H9 (cell line): ENCODE results near the gene RPP38. TPM values are rescaled to one million over a fixed set of nuclear protein-coding genes. Genes with fewer than 3 reads are reported as not detected.

Experiments
- DNase-seq: peaks from one replicate; pipeline ENCODE4 v3.0.0-alpha.2; 2017
- H2AFZ ChIP-seq: one replicate; pipeline ENCODE4 v1.6.1; 2013; ENCODE audit warnings: mild to moderate bottlenecking, low read length, control low read depth, moderate library complexity
- H2AK5ac ChIP-seq: 2 replicates; pipeline ENCODE4 v1.6.1; 2013; ENCODE audit warnings: low read length, control low read depth, mixed read lengths; ENCODE audit not compliant: insufficient read length
- H2BK120ac ChIP-seq: one replicate; pipeline ENCODE4 v1.6.1; 2013; ENCODE audit warnings: low read depth, mild to moderate bottlenecking, low read length, control low read depth, inconsistent platforms; ENCODE audit not compliant: poor library complexity, severe bottlenecking
- H2BK12ac ChIP-seq: 2 replicates; pipeline ENCODE4 v1.6.1; 2013; ENCODE audit warnings: low read length, control low read depth, mixed read lengths, low read depth; ENCODE audit not compliant: insufficient read length
- H2BK15ac ChIP-seq: 2 replicates; pipeline ENCODE4 v1.6.1; 2013; ENCODE audit warnings: low read depth, low read length, control low read depth
- H2BK20ac ChIP-seq: one replicate; pipeline ENCODE4 v1.6.1; 2013; ENCODE audit warnings: low read depth, mild to moderate bottlenecking, low read length, control low read depth, inconsistent platforms; ENCODE audit not compliant: poor library complexity, severe bottlenecking
- H2BK5ac ChIP-seq: 2 replicates; pipeline ENCODE4 v1.6.1; 2013; ENCODE audit warnings: low read length, control low read depth, mixed read lengths; ENCODE audit not compliant: insufficient read length
- H3K14ac ChIP-seq: 2 replicates; pipeline ENCODE4 v1.6.1; 2013; ENCODE audit warnings: low read length, control low read depth; ENCODE audit not compliant: insufficient read depth
- H3K18ac ChIP-seq: 2 replicates; pipeline ENCODE4 v1.6.1; 2013; ENCODE audit warnings: low read depth, mild to moderate bottlenecking, mixed read lengths, low read length, control low read depth; ENCODE audit not compliant: insufficient read length
- H3K23ac ChIP-seq: 2 replicates; pipeline ENCODE4 v1.6.1; 2013; ENCODE audit warnings: low read length, control low read depth, mixed read lengths, low read depth; ENCODE audit not compliant: insufficient read length
- H3K23me2 ChIP-seq: 2 replicates; pipeline ENCODE4 v1.6.1; 2013; ENCODE audit warnings: low read depth, mild to moderate bottlenecking, mixed read lengths, low read length, control low read depth; ENCODE audit not compliant: insufficient read length, poor library complexity, severe bottlenecking
- H3K27ac ChIP-seq: 2 replicates; pipeline ENCODE4 v1.5.1; 2013; ENCODE audit warnings: low read length, control low read depth, mixed read lengths, low read depth; ENCODE audit not compliant: insufficient read length
- H3K27me3 ChIP-seq: 2 replicates; pipeline ENCODE4 v1.6.1; 2013; ENCODE audit warnings: low read length, control low read depth, inconsistent platforms; ENCODE audit not compliant: insufficient read depth
- H3K4ac ChIP-seq: 2 replicates; pipeline ENCODE4 v1.6.1; 2013; ENCODE audit warnings: low read depth, mild to moderate bottlenecking, control low read depth, inconsistent platforms, low read length, moderate library complexity
- H3K4me1 ChIP-seq: 2 replicates; pipeline ENCODE4 v1.6.1; 2013; ENCODE audit warnings: low read length, control low read depth, inconsistent platforms; ENCODE audit not compliant: insufficient read depth
- H3K4me2 ChIP-seq: 2 replicates; pipeline ENCODE4 v1.6.1; 2013; ENCODE audit warnings: low read length, control low read depth, mixed read lengths; ENCODE audit not compliant: insufficient read length, insufficient read depth
- H3K56ac ChIP-seq: 2 replicates; pipeline ENCODE4 v1.6.1; 2013; ENCODE audit warnings: low read depth, mild to moderate bottlenecking, mixed read lengths, low read length, control low read depth; ENCODE audit not compliant: insufficient read length
- H3K79me1 ChIP-seq: 2 replicates; pipeline ENCODE4 v1.6.1; 2013; ENCODE audit warnings: low read depth, mild to moderate bottlenecking, moderate library complexity, low read length, control low read depth, inconsistent platforms; ENCODE audit not compliant: insufficient read depth, poor library complexity, severe bottlenecking
- H3K79me2 ChIP-seq: 2 replicates; pipeline ENCODE4 v1.6.1; 2013; ENCODE audit warnings: low read length, control low read depth, inconsistent platforms; ENCODE audit not compliant: insufficient read depth
- H3K9ac ChIP-seq: 2 replicates; pipeline ENCODE4 v1.6.1; 2013; ENCODE audit warnings: low read length, control low read depth, mixed read lengths; ENCODE audit not compliant: insufficient read length; ENCODE audit errors: extremely low read depth
- H3K9me3 ChIP-seq: one replicate; pipeline ENCODE4 v1.6.1; 2013; ENCODE audit warnings: low read depth, low read length, inconsistent platforms; ENCODE audit not compliant: control insufficient read depth
- H3T11ph ChIP-seq: one replicate; pipeline ENCODE4 v1.6.1; 2013; ENCODE audit warnings: mild to moderate bottlenecking, low read length, control low read depth, inconsistent platforms
- H4K20me1 ChIP-seq: one replicate; pipeline ENCODE4 v1.6.1; 2013; ENCODE audit not compliant: control insufficient read depth, insufficient read length, insufficient read depth
- H4K5ac ChIP-seq: 2 replicates; pipeline ENCODE4 v1.6.1; 2013; ENCODE audit warnings: low read depth, mild to moderate bottlenecking, mixed read lengths, low read length, control low read depth; ENCODE audit not compliant: insufficient read length
- H4K8ac ChIP-seq: replicated peaks from 2 replicates; pipeline ENCODE4 v1.6.1; 2013; ENCODE audit warnings: low read length, control low read depth, mixed read lengths, low read depth; ENCODE audit not compliant: insufficient read length
- H4K91ac ChIP-seq: 2 replicates; pipeline ENCODE4 v1.6.1; 2013; ENCODE audit warnings: low read depth, mild to moderate bottlenecking, moderate library complexity, mixed read lengths, low read length, control low read depth; ENCODE audit not compliant: insufficient read length
- H3K27ac Mint-ChIP-seq, 3 experiments: 2 replicates in 2 of 3; 3 replicates in 1 of 3; pipeline ENCODE4 v1.8.0; 2020 to 2021; ENCODE audit warnings: mixed read lengths in 3 of 3, mild to moderate bottlenecking in 1 of 3, moderate library complexity in 1 of 3
- H3K27me3 Mint-ChIP-seq: 2 replicates; pipeline ENCODE4 v1.8.0; 2021; ENCODE audit warnings: low read depth, mild to moderate bottlenecking, moderate library complexity, mixed read lengths
- H3K36me3 Mint-ChIP-seq, 3 experiments: 2 replicates in 2 of 3; 3 replicates in 1 of 3; pipeline ENCODE4 v1.8.0; 2020 to 2021; ENCODE audit warnings: low read depth in 3 of 3, mixed read lengths in 3 of 3; ENCODE audit not compliant: insufficient read depth in 1 of 3
- H3K4me1 Mint-ChIP-seq, 2 experiments: 2 replicates each; pipeline ENCODE4 v1.8.0; 2020; ENCODE audit warnings: mixed read lengths in 2 of 2
- H3K4me3 Mint-ChIP-seq, 2 experiments: 2 replicates in 1 of 2; 3 replicates in 1 of 2; pipeline ENCODE4 v1.8.0; 2020 to 2021; ENCODE audit warnings: mild to moderate bottlenecking in 2 of 2, mixed read lengths in 2 of 2, moderate library complexity in 1 of 2
- H3K9me3 Mint-ChIP-seq, 2 experiments: 2 replicates in 1 of 2; 3 replicates in 1 of 2; pipeline ENCODE4 v1.8.0; 2020; ENCODE audit warnings: mild to moderate bottlenecking in 2 of 2, mixed read lengths in 2 of 2, moderate library complexity in 1 of 2
- WGBS: extraction: QIAGEN DNeasy Blood & Tissue Kit; methylation state at CpG from one replicate; pipeline ENCODE4 v1.1.7; 2013; ENCODE audit warnings: missing lambda C conversion rate, low lambda C conversion rate, mixed read lengths; ENCODE audit not compliant: insufficient read length; ENCODE audit errors: extremely low coverage; 5-methylcytosine and 5-hydroxymethylcytosine counted together
- total RNA-seq: library from RNA; stranded (reverse); gene quantifications from 2 replicates; pipeline ENCODE4 v1.2.1, GENCODE V29; 2021
- TF ChIP-seq, protein P1 (sequence below): fragments of 200-600 bp; sonication (generic); conservative IDR thresholded peaks from 3 replicates; pipeline ENCODE4 v1.8.0; 2021; ENCODE audit warnings: antibody characterized with exemption, mild to moderate bottlenecking

The RPP38 gene
- total RNA-seq, 1 experiment from 2014 or later, result 26.6 TPM

DNA sequence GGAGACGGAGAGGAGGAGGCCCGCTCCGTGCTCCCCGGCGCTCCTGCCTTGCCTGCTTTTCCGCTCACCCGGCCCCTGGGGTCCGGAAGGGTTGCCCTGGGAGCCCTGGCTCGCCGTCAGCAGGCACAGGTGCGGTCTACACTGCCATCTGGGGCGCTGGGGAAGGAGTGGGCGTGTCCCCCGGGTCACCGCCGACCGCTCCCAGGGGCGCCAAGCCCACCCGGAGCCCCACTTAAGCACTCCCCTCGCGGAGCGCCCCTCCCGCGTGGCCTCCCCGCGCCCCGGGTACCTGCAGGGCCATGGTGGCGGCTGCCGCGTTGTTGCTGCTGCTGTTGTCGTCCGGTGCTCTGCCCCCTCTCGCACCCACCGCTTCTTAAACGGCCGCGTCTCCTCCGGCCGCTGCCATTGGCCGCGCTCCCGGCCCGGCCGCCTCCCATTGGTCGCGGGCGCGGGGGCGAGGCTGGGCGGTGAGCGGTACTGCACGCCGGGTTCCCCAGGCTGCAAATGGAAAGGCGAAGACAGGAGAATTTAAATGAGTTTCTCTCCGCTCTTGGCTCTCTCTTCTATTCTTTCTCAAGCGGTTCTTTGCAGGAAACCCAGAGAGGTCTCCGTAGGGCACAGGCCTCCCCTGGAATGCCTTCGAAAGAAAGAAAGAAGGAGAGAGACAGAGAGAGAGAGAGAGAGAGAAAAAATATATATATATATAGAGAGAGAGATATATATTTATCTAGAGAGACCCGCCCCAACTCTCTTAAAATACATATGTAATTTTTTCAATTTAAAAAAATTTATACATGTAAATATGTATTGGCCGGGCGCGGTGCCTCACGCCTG is 8.5 kb upstream of the RPP38 start, which contains the start of gene ACBD7:
Gene ACBD7, minus strand, starts transcription at position 349 of the 834 bp plus-strand sequence. Its CDS starts 48 bp downstream, at position 301.
- H2AK5ac ChIP-seq, result no peak within 1 kb of the TSS
- H2BK12ac ChIP-seq, result no peak within 1 kb of the TSS
- H3K4me2 ChIP-seq, result peak within 1 kb of the TSS; percentile 49
- peak within 1 kb of the TSS; percentile 69 to 80 for H3K4me3 Mint-ChIP-seq
- no peak within 1 kb of the TSS for H2BK15ac ChIP-seq
- no peak within 1 kb of the TSS for H4K91ac ChIP-seq
- no peak within 1 kb of the TSS for H2BK120ac ChIP-seq
- DNase-seq, result peak; percentile 93
- H3K27ac ChIP-seq, result no peak within 1 kb of the TSS
- H3K23ac ChIP-seq, result no peak within 1 kb of the TSS
- H3K79me1 ChIP-seq, result no peaks in the 10 kb centered on the region
- H3K23me2 ChIP-seq, result no peaks in the 10 kb centered on the region
- whole genome bisulfite sequencing, result no CpG with 5 or more reads among the region's 63 CpGs
- no peaks in the 10 kb centered on the region for H3K4me1 ChIP-seq
- H3K27me3 ChIP-seq, result no peaks in the 10 kb centered on the region; the same call in 1 of the 2 replicates
- no peak within 1 kb of the TSS for H3K4ac ChIP-seq
- peaks cover 0 to 3% (median 2%) of the 10 kb centered on the region in 3 experiments; a peak in 2 of 7 replicates for H3K36me3 Mint-ChIP-seq
- H3K4me1 Mint-ChIP-seq, result peaks cover 18 to 20% of the 10 kb centered on the region in 2 experiments
- H4K5ac ChIP-seq, result no peak within 1 kb of the TSS
- no peak within 1 kb of the TSS for H4K8ac ChIP-seq
- no peak within 1 kb of the TSS for H3K9ac ChIP-seq
- H3K27me3 Mint-ChIP-seq, result peaks cover 4% of the 10 kb centered on the region; the same call in 1 of the 2 replicates
- H3K27ac Mint-ChIP-seq, result no peak within 1 kb of the TSS; a peak in 1 of 7 replicates
- TF ChIP-seq, protein P1, sequence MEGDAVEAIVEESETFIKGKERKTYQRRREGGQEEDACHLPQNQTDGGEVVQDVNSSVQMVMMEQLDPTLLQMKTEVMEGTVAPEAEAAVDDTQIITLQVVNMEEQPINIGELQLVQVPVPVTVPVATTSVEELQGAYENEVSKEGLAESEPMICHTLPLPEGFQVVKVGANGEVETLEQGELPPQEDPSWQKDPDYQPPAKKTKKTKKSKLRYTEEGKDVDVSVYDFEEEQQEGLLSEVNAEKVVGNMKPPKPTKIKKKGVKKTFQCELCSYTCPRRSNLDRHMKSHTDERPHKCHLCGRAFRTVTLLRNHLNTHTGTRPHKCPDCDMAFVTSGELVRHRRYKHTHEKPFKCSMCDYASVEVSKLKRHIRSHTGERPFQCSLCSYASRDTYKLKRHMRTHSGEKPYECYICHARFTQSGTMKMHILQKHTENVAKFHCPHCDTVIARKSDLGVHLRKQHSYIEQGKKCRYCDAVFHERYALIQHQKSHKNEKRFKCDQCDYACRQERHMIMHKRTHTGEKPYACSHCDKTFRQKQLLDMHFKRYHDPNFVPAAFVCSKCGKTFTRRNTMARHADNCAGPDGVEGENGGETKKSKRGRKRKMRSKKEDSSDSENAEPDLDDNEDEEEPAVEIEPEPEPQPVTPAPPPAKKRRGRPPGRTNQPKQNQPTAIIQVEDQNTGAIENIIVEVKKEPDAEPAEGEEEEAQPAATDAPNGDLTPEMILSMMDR, result peak; percentile 57
- H4K20me1 ChIP-seq, result no peaks in the 10 kb centered on the region
- H3T11ph ChIP-seq, result no peak within 1 kb of the TSS
- H3K18ac ChIP-seq, result peak within 1 kb of the TSS; percentile 79
- H3K9me3 ChIP-seq, result no peaks in the 10 kb centered on the region
- H2AFZ ChIP-seq, result no peak within 1 kb of the TSS
- H2BK20ac ChIP-seq, result no peak within 1 kb of the TSS
- no peaks in the 10 kb centered on the region; a peak in 1 of 5 replicates for H3K9me3 Mint-ChIP-seq
- no peaks in the 10 kb centered on the region for H3K79me2 ChIP-seq
- no peak within 1 kb of the TSS for H2BK5ac ChIP-seq
- peak within 1 kb of the TSS; percentile 89; the same call in 1 of the 2 replicates for H3K14ac ChIP-seq
- H3K56ac ChIP-seq, result no peak within 1 kb of the TSS
